DOHH2 (cell line): ENCODE results near the gene CTPS1.

Experiments used
- EZH2phosphoT487 ChIP-seq: fragments of 200-600 bp; sonication (generic); IDR thresholded peaks from 2 replicates; pipeline ENCODE4 v1.6.1; 2017; ENCODE audit warnings: borderline replicate concordance, mild to moderate bottlenecking, antibody characterized with exemption, low read length, moderate library complexity, mixed read lengths
- TF ChIP-seq, protein P1 (sequence below): fragments of 200-600 bp; sonication (generic); IDR thresholded peaks from one replicate; pipeline ENCODE4 v1.5.1; 2014; ENCODE audit warnings: antibody characterized with exemption, mild to moderate bottlenecking, low read depth, low read length; ENCODE audit not compliant: poor library complexity, severe bottlenecking

DNA sequence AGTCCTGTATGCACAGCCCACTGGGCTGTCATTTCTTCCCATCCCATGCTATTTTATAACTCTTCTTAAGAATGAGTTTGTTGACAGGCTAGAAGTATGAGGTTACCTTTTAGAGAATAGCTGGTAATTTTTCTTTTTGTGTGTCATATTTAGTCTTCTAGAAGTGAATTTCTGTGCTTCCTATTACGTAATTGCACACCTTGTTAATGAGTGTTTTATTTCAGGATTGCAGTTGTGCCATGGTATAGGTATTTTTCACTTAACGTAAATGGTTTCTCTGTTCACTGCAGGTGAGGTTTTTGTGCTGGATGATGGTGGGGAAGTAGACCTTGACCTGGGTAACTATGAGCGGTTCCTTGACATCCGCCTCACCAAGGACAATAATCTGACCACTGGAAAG is 5.0 kb downstream of the CTPS1 start:
- TF ChIP-seq, protein P1, sequence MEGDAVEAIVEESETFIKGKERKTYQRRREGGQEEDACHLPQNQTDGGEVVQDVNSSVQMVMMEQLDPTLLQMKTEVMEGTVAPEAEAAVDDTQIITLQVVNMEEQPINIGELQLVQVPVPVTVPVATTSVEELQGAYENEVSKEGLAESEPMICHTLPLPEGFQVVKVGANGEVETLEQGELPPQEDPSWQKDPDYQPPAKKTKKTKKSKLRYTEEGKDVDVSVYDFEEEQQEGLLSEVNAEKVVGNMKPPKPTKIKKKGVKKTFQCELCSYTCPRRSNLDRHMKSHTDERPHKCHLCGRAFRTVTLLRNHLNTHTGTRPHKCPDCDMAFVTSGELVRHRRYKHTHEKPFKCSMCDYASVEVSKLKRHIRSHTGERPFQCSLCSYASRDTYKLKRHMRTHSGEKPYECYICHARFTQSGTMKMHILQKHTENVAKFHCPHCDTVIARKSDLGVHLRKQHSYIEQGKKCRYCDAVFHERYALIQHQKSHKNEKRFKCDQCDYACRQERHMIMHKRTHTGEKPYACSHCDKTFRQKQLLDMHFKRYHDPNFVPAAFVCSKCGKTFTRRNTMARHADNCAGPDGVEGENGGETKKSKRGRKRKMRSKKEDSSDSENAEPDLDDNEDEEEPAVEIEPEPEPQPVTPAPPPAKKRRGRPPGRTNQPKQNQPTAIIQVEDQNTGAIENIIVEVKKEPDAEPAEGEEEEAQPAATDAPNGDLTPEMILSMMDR: no peak
- TF ChIP-seq EZH2phosphoT487: no peak
